ENCODE results near the gene AARS2. TPM values are rescaled to one million over a fixed set of nuclear protein-coding genes. Genes with fewer than 3 reads are reported as not detected.

AARS2 gene
- total and polyA plus RNA-seq, 2 of the 4 experiments (the other 2 are of a cell fraction), result 9.1 to 10.4 TPM

GRCh38 chr6:44272529-44272928 lies 40.6 kb downstream of the AARS2 start:
- Histone ChIP-seq H3K9me1 (ENCODE audit: insufficient read depth, low read length) (no peaks in the 10 kb centered on the region), H3K4me3 (ENCODE audit: insufficient read depth, low read depth, low read length) (no peak overlapping the region), H3K23ac (ENCODE audit: low read depth, low read length) (no peak overlapping the region), H2BK15ac (ENCODE audit: low read depth, low read length) (no peak overlapping the region), H2AFZ (replicated peaks; ENCODE audit: low read length, poor library complexity) (no peak overlapping the region), H4K8ac (ENCODE audit: low read depth in 2 of 2, low read length in 2 of 2) (no peak overlapping the region), H3K9ac (ENCODE audit: low read depth, low read length) (no peak overlapping the region), H2BK20ac (ENCODE audit: low read depth, low read length) (no peak overlapping the region), H3K18ac (ENCODE audit: low read depth, low read length) (no peak overlapping the region), H4K20me1 (ENCODE audit: insufficient read depth, low read length) (no peaks in the 10 kb centered on the region; the same call in 1 of the 2 replicates), H3K56ac (ENCODE audit: extremely low read depth, insufficient read depth, low read length) (no peak overlapping the region), H2AK5ac (ENCODE audit: low read depth, low read length) (no peak overlapping the region), H4K5ac (ENCODE audit: low read depth, low read length) (no peak overlapping the region), H4K91ac (ENCODE audit: insufficient read depth, low read depth, low read length) (no peak overlapping the region), H3K4me1 (ENCODE audit: control insufficient read depth, insufficient read depth, low read length) (no peaks in the 10 kb centered on the region), H3K36me3 (ENCODE audit: control insufficient read depth, insufficient read depth, low read length) (no peaks in the 10 kb centered on the region), H3K4me2 (ENCODE audit: low read depth, low read length) (no peak overlapping the region), H3K9me3 (ENCODE audit: control insufficient read depth, insufficient read depth, low read length) (no peaks in the 10 kb centered on the region), H3K4ac (ENCODE audit: low read depth, low read length) (no peak overlapping the region), H2BK120ac (ENCODE audit: low read depth, low read length) (no peak overlapping the region), H3K27ac (ENCODE audit: insufficient read depth, low read length) (no peak overlapping the region), H2BK5ac (ENCODE audit: low read depth, low read length, poor library complexity, severe bottlenecking) (no peak overlapping the region), H3K79me1 (ENCODE audit: low read depth in 1 of 2, low read length in 2 of 2) (no peaks in the 10 kb centered on the region), H2AK9ac (replicated peaks; ENCODE audit: low read depth, low read length, poor library complexity) (no peak overlapping the region), H3K14ac (replicated peaks; ENCODE audit: low read depth, low read length) (no peak overlapping the region), H3K27me3 (ENCODE audit: control insufficient read depth, insufficient read depth, low read length) (peaks cover 78% of the 10 kb centered on the region)
- ChIA-PET CTCF (no interaction called here), POLR2A (ENCODE audit: unreplicated experiment) (no interaction called here)
- in situ Hi-C loops (cut with MboI; ENCODE audit: low sequenced_read_pairs) (no loop called here), intact Hi-C loops (cut with micrococcal nuclease) (no loop called here), dilution Hi-C loops (cut with HindIII; ENCODE audit: low sequenced_read_pairs, unreplicated experiment) (no loop called here)
- 70% methylated on average over 2 of the region's 3 CpGs; no CpG with 5 or more reads in 1 of the 2 experiments for WGBS, 2 experiments (ENCODE audit: extremely low coverage in 2 of 2, insufficient read length in 1 of 2)
- no peak for ATAC-seq (ENCODE audit: low read depth)
- BruUV-seq (replicated peaks), result no TSS peak
- no peak for TF ChIP-seq MXI1 (IDR thresholded peaks at IDR 0.05; ENCODE audit: borderline replicate concordance, low read depth, low read length)
- TF ChIP-seq NFE2L2 (IDR thresholded peaks at IDR 0.05; ENCODE audit: low read depth, low read length), result no peak
- no peak for TF ChIP-seq CTCF (conservative IDR thresholded peaks at IDR 0.05; ENCODE audit: low read depth, low read length)
- no peak for TF ChIP-seq RAD21 (IDR thresholded peaks at IDR 0.05; ENCODE audit: low read length)
- TF ChIP-seq USF2 (IDR thresholded peaks at IDR 0.05; ENCODE audit: low read depth, low read length), result no peak
- no peak for TF ChIP-seq POLR2A (IDR thresholded peaks at IDR 0.05; ENCODE audit: low read depth, low read length)
- no peak for TF ChIP-seq SMC3 (IDR thresholded peaks at IDR 0.05; ENCODE audit: low read depth, low read length)
- TF ChIP-seq FOS (IDR thresholded peaks at IDR 0.05; ENCODE audit: low read depth, low read length), result no peak
- TF ChIP-seq CEBPB (IDR thresholded peaks at IDR 0.05; ENCODE audit: low read depth, low read length), result no peak
- no peak for TF ChIP-seq CHD1 (IDR thresholded peaks at IDR 0.05; ENCODE audit: low read depth, low read length)
- TF ChIP-seq RFX5 (IDR thresholded peaks at IDR 0.05; ENCODE audit: low read depth, low read length), result no peak
- TF ChIP-seq MAZ (IDR thresholded peaks at IDR 0.05; ENCODE audit: borderline replicate concordance, low read depth, low read length), result no peak
- no peak for TF ChIP-seq RCOR1 (IDR thresholded peaks at IDR 0.05; ENCODE audit: insufficient replicate concordance, low read length)
- no peak for DNase-seq

All from IMR-90 (cell line).